ENCODE results near the gene STK39. TPM values are rescaled to one million over a fixed set of nuclear protein-coding genes. Genes with fewer than 3 reads are reported as not detected.
"Not testable (repeated sequence)": the region's sequence is repeated elsewhere in the genome, so short reads cannot be mapped to it uniquely, and the experiment has no call there.

STK39 gene
- total RNA-seq, 4 donors from 2014 or later, result 17.4 to 27.6 (median 20.6) TPM

DNA sequence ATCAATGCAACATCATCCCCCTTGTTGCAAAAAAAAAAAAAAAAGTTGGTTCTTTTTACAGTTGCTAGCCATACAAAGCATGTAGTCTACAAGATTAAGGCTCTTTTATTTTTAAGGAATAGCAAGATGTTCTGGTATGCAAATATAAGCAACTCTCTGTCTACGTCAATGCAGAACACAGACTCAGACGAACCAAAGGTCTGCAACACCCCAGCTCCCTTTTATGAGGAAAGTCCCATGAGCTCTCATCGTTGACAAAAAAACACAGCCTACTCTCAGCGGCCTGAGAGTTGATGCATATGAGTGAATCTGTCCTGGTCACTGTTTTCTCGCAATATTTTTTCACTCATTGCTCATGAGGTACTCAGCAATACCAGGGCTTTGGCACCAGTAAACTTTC lies 112.9 kb downstream of the STK39 start:
- peaks cover 0 to 23% (median 0%) of the 10 kb centered on the region in 3 donors for H3K4me1 ChIP-seq
- no peak for DNase-seq
- H3K27me3 ChIP-seq, result no peaks in the 10 kb centered on the region
- no peak overlapping the region for H3K27ac ChIP-seq
- intact Hi-C loops (cut with DNase I), result loop anchor here (10.0 kb wide), 1 partner anchor 200 kb away; no protein-coding TSS in a partner anchor
- 86 to 90% methylated on average over 5 of the region's 5 CpGs for WGBS, 2 donors
- TF ChIP-seq, protein P1, sequence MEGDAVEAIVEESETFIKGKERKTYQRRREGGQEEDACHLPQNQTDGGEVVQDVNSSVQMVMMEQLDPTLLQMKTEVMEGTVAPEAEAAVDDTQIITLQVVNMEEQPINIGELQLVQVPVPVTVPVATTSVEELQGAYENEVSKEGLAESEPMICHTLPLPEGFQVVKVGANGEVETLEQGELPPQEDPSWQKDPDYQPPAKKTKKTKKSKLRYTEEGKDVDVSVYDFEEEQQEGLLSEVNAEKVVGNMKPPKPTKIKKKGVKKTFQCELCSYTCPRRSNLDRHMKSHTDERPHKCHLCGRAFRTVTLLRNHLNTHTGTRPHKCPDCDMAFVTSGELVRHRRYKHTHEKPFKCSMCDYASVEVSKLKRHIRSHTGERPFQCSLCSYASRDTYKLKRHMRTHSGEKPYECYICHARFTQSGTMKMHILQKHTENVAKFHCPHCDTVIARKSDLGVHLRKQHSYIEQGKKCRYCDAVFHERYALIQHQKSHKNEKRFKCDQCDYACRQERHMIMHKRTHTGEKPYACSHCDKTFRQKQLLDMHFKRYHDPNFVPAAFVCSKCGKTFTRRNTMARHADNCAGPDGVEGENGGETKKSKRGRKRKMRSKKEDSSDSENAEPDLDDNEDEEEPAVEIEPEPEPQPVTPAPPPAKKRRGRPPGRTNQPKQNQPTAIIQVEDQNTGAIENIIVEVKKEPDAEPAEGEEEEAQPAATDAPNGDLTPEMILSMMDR (IDR thresholded peaks at IDR 0.05), result no peak
- no peak for TF ChIP-seq POLR2A (IDR thresholded peaks at IDR 0.05)
- H3K36me3 ChIP-seq, result peaks cover 0 to 54% (median 0%) of the 10 kb centered on the region in 3 donors
- no peak overlapping the region for H3K4me3 ChIP-seq
- no peaks in the 10 kb centered on the region for H3K9me3 ChIP-seq

DNA sequence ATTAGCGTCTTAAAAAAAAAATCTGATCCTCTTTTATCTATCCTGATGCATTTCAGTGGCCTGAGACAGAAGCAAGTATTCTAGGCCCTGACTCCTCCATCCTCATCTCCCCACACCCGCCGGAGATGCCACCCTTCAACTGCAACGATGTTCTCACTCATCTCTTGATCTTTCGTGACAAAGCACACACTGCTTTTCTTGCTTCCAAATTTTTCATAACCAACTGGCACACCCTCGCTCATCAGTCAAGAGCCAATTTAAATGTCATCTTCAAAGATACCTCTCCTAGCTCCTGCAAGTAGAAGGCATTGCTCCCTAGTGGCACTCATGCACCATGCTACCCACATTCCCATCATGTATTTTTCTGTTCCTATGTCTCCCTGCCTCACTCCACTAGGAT lies 115.0 kb downstream of the STK39 start:
- DNase-seq, result no peak
- 96 to 97% methylated on average over 6 of the region's 6 CpGs for WGBS, 2 donors
- peaks cover 0 to 10% (median 0%) of the 10 kb centered on the region in 3 donors for H3K4me1 ChIP-seq
- H3K27me3 ChIP-seq, result no peaks in the 10 kb centered on the region
- no peak overlapping the region for H3K4me3 ChIP-seq
- peaks cover 0 to 44% (median 0%) of the 10 kb centered on the region in 3 donors for H3K36me3 ChIP-seq
- no peak for TF ChIP-seq POLR2A (IDR thresholded peaks at IDR 0.05)
- TF ChIP-seq, protein P1 (IDR thresholded peaks at IDR 0.05), result no peak
- no peaks in the 10 kb centered on the region for H3K9me3 ChIP-seq
- intact Hi-C loops (cut with DNase I), result loop anchor here (10.0 kb wide), 1 partner anchor 202 kb away; no protein-coding TSS in a partner anchor
- H3K27ac ChIP-seq, result no peak overlapping the region

DNA sequence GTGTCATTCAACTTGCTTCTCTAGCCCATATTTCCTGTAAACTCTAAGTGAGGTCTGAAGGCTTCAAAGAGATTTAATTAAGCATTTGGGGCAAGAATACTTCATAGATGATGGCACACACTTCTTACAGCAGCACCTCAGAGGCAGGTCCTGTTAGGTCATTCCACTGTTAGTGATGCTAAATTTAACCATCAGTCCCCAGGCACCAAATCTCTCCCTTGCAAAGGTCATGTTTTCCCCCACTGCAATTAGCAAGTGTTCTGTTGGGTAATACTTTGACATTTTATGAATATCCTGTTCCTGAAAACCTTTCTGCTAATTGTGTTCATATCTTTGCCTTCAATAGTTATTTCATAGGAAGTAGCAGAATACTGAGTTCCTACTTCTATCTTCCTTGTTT lies 117.0 kb downstream of the STK39 start:
- intact Hi-C loops (cut with DNase I), result loop anchor here (10.0 kb wide), 1 partner anchor 204 kb away; no protein-coding TSS in a partner anchor
- no peak overlapping the region for H3K4me3 ChIP-seq
- DNase-seq, result no peak
- no peak overlapping the region for H3K27ac ChIP-seq
- TF ChIP-seq POLR2A (IDR thresholded peaks at IDR 0.05), result no peak
- TF ChIP-seq, protein P1 (IDR thresholded peaks at IDR 0.05), result no peak
- no peaks in the 10 kb centered on the region for H3K4me1 ChIP-seq
- H3K27me3 ChIP-seq, result no peaks in the 10 kb centered on the region
- peaks cover 0 to 57% (median 0%) of the 10 kb centered on the region in 3 donors for H3K36me3 ChIP-seq
- no peaks in the 10 kb centered on the region for H3K9me3 ChIP-seq

DNA sequence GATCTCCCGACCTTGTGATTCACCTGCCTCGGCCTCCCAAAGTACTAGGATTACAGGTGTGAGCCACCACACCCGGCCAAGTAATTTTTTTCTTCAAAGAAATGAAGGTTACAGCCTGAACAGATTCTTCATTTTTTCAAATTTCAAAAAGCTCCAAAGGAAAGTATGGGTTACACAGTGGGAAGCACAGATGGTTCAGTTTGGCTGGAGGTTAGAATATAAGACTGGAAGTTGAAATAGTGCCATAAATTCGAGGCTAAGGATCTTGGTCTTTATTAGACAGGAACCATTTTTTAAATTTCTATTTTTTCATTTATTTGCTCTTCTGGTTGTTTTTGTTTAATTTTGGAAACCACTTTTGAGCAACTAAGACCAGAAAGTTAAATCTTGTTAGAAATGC lies 120.0 kb downstream of the STK39 start:
- TF ChIP-seq, protein P1 (IDR thresholded peaks at IDR 0.05), result no peak
- no peak for TF ChIP-seq POLR2A (IDR thresholded peaks at IDR 0.05)
- intact Hi-C loops (cut with DNase I), result no loop called here
- 69 to 85% methylated on average over 4 of the region's 4 CpGs for WGBS, 2 donors

DNA sequence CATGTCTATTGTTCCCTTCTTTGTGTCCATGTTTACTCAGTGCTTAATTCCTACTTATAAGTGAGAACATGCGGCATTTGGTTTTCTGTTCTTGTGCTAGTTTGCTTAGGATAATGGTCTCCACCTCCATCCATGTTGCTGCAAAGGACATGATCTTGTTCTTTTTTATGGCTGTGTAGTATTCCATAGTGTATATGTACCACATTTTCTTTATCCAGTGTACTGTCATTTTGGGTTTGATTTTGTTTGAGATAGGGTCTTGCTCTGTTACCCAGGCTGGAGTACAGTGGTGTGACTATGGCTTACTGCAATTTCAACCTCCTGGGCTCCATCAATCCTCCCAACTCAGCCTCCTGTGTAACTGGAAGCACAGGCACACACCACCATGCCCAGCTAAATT lies 125.2 kb downstream of the STK39 start:
- H3K27me3 ChIP-seq; intact Hi-C loops (cut with DNase I); H3K27ac ChIP-seq; DNase-seq; H3K4me3 ChIP-seq; H3K9me3 ChIP-seq: not testable (repeated sequence)
- Histone ChIP-seq H3K4me1 (peaks cover 0 to 11% (median 0%) of the 10 kb centered on the region in 3 donors), H3K36me3 (peaks cover 0 to 67% (median 0%) of the 10 kb centered on the region in 3 donors)
- WGBS, 2 donors, result 94 to 100% methylated on average over 1 of the region's 1 CpG

More for the DNA sequence above, 120.0 kb downstream of the STK39 start:
- Histone ChIP-seq H3K4me1 (no peaks in the 10 kb centered on the region), H3K9me3 (no peaks in the 10 kb centered on the region), H3K36me3 (peaks cover 0 to 60% (median 0%) of the 10 kb centered on the region in 3 donors), H3K27me3 (no peaks in the 10 kb centered on the region), H3K4me3 (no peak overlapping the region), H3K27ac (no peak overlapping the region)
- DNase-seq, result no peak

DNA sequence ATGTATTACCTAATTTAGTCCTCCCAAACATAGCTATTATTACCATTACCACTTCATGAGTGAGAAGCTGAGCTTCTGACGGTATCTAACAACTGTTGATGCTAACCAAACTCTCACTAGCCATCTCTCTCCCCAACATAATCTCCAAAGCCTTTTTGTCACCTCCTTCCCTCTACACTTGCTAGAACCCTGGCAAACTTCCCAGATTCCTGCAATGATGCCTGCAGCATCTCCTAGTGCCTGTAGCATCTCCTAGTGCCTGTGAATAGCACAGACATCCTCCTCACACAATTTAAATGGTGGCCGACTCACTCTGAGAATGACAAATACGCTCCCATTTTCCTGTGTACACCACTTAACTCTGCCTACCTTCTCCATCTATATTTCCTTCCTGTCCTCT lies 126.7 kb downstream of the STK39 start:
- Histone ChIP-seq H3K36me3 (peaks cover 0 to 56% (median 0%) of the 10 kb centered on the region in 3 donors), H3K9me3 (no peaks in the 10 kb centered on the region), H3K4me1 (peaks cover 0 to 11% (median 0%) of the 10 kb centered on the region in 3 donors), H3K27me3 (no peaks in the 10 kb centered on the region), H3K27ac (no peak overlapping the region), H3K4me3 (no peak overlapping the region)
- DNase-seq, result no peak
- TF ChIP-seq POLR2A (IDR thresholded peaks at IDR 0.05), result no peak
- TF ChIP-seq, protein P1 (IDR thresholded peaks at IDR 0.05), result no peak
- WGBS, 2 donors, result 93 to 94% methylated on average over 3 of the region's 3 CpGs
- intact Hi-C loops (cut with DNase I), result no loop called here
